ENCODE data around the gene ACO1. TPM values are rescaled to one million over a fixed set of nuclear protein-coding genes. Genes with fewer than 3 reads are reported as not detected.
A peak's percentile ranks its signal among the peaks of the same experiment; 100 is the strongest.

Gene ACO1
- total RNA-seq, 2 experiments from 2014 or later = 8.8 to 9.0 TPM

- DNase-seq (ENCODE audit: low spot score) = no peak
- no peak overlapping the region for H3K4me3 ChIP-seq (ENCODE audit: low read depth, low read length, poor library complexity, severe bottlenecking)
- BruUV-seq (replicated peaks) = no TSS peak
- no peak for TF ChIP-seq CTCF (conservative IDR thresholded peaks at IDR 0.05; ENCODE audit: low read length)
- TF ChIP-seq EZH2phosphoT487 (IDR thresholded peaks at IDR 0.05; ENCODE audit: borderline replicate concordance, low read depth, low read length) = no peak
- no peak overlapping the region for H2AFZ ChIP-seq (ENCODE audit: low read length)
- intact Hi-C loops (cut with micrococcal nuclease; ENCODE audit: unreplicated experiment) = no loop called here
- no peaks in the 10 kb centered on the region for H3K79me2 ChIP-seq (ENCODE audit: insufficient read depth, low read depth, low read length)
- ChIA-PET POLR2A (no interaction called here), CTCF (ENCODE audit: unreplicated experiment) (interaction anchor here (1.0 kb wide), 1 partner anchor 13 kb away, joined by 3 read pairs; no protein-coding TSS in a partner anchor)
- H3K9me2 ChIP-seq (ENCODE audit: insufficient read depth, low read length) = no peaks in the 10 kb centered on the region
- no peaks in the 10 kb centered on the region for H3K9me3 ChIP-seq (ENCODE audit: low read length)
- no peaks in the 10 kb centered on the region for H4K20me1 ChIP-seq (ENCODE audit: insufficient read depth, low read length)
- H3K4me1 ChIP-seq (ENCODE audit: insufficient read depth, low read length, poor library complexity, severe bottlenecking) = no peaks in the 10 kb centered on the region
- no peaks in the 10 kb centered on the region for H3K36me3 ChIP-seq (ENCODE audit: insufficient read depth, low read length)
- H3K4me2 ChIP-seq (ENCODE audit: low read length) = no peak overlapping the region
- H3K27ac ChIP-seq (ENCODE audit: low read depth, low read length, poor library complexity, severe bottlenecking) = no peak overlapping the region
Observed at GRCh38 chr9:32468740-32469139, 84.3 kb downstream of the ACO1 start.

GRCh38 chr9:32472344-32472743, 87.9 kb downstream of the ACO1 start:
- Histone ChIP-seq H3K9me2 (ENCODE audit: insufficient read depth, low read length) (no peaks in the 10 kb centered on the region), H3K79me2 (ENCODE audit: insufficient read depth, low read depth, low read length) (no peaks in the 10 kb centered on the region), H3K36me3 (ENCODE audit: insufficient read depth, low read length) (no peaks in the 10 kb centered on the region), H3K4me3 (ENCODE audit: low read depth, low read length, poor library complexity, severe bottlenecking) (no peak overlapping the region), H4K20me1 (ENCODE audit: insufficient read depth, low read length) (no peaks in the 10 kb centered on the region), H3K4me1 (ENCODE audit: insufficient read depth, low read length, poor library complexity, severe bottlenecking) (no peaks in the 10 kb centered on the region), H3K27ac (ENCODE audit: low read depth, low read length, poor library complexity, severe bottlenecking) (no peak overlapping the region), H3K4me2 (ENCODE audit: low read length) (no peak overlapping the region), H2AFZ (ENCODE audit: low read length) (no peak overlapping the region), H3K9me3 (ENCODE audit: low read length) (no peaks in the 10 kb centered on the region)
- no peak for TF ChIP-seq CTCF (conservative IDR thresholded peaks at IDR 0.05; ENCODE audit: low read length)
- TF ChIP-seq EZH2phosphoT487 (IDR thresholded peaks at IDR 0.05; ENCODE audit: borderline replicate concordance, low read depth, low read length) = no peak
- ChIA-PET CTCF (ENCODE audit: unreplicated experiment) (no interaction called here), POLR2A (no interaction called here)
- intact Hi-C loops (cut with micrococcal nuclease; ENCODE audit: unreplicated experiment) = loop anchor here (10.0 kb wide), 1 partner anchor 118 kb away; no protein-coding TSS in a partner anchor
- BruUV-seq (replicated peaks) = no TSS peak
- no peak for DNase-seq (ENCODE audit: low spot score)

GRCh38 chr9:32483343-32483742, 98.9 kb downstream of the ACO1 start:
- POLR2A ChIA-PET = no interaction called here
- H3K9me2 ChIP-seq (ENCODE audit: insufficient read depth, low read length) = no peaks in the 10 kb centered on the region
- intact Hi-C loops (cut with micrococcal nuclease; ENCODE audit: unreplicated experiment) = no loop called here

More at GRCh38 chr9:32483343-32483742, 98.9 kb downstream of the ACO1 start:
- Histone ChIP-seq H3K4me1 (ENCODE audit: insufficient read depth, low read length, poor library complexity, severe bottlenecking) (no peaks in the 10 kb centered on the region), H2AFZ (ENCODE audit: low read length) (no peak overlapping the region), H3K4me2 (ENCODE audit: low read length) (no peak overlapping the region), H3K27ac (ENCODE audit: low read depth, low read length, poor library complexity, severe bottlenecking) (no peak overlapping the region), H3K4me3 (ENCODE audit: low read depth, low read length, poor library complexity, severe bottlenecking) (no peak overlapping the region), H4K20me1 (ENCODE audit: insufficient read depth, low read length) (no peaks in the 10 kb centered on the region), H3K79me2 (ENCODE audit: insufficient read depth, low read depth, low read length) (no peaks in the 10 kb centered on the region), H3K36me3 (ENCODE audit: insufficient read depth, low read length) (no peaks in the 10 kb centered on the region), H3K9me3 (ENCODE audit: low read length) (no peaks in the 10 kb centered on the region)
- BruUV-seq (replicated peaks) = no TSS peak
- peak; percentile 3 for DNase-seq (ENCODE audit: low spot score)
- TF ChIP-seq CTCF (conservative IDR thresholded peaks at IDR 0.05; ENCODE audit: low read length) (no peak), EZH2phosphoT487 (IDR thresholded peaks at IDR 0.05; ENCODE audit: borderline replicate concordance, low read depth, low read length) (no peak)
- CTCF ChIA-PET (ENCODE audit: unreplicated experiment) = no interaction called here
